Measurements from ENCODE around the gene FZD1.

DNA sequence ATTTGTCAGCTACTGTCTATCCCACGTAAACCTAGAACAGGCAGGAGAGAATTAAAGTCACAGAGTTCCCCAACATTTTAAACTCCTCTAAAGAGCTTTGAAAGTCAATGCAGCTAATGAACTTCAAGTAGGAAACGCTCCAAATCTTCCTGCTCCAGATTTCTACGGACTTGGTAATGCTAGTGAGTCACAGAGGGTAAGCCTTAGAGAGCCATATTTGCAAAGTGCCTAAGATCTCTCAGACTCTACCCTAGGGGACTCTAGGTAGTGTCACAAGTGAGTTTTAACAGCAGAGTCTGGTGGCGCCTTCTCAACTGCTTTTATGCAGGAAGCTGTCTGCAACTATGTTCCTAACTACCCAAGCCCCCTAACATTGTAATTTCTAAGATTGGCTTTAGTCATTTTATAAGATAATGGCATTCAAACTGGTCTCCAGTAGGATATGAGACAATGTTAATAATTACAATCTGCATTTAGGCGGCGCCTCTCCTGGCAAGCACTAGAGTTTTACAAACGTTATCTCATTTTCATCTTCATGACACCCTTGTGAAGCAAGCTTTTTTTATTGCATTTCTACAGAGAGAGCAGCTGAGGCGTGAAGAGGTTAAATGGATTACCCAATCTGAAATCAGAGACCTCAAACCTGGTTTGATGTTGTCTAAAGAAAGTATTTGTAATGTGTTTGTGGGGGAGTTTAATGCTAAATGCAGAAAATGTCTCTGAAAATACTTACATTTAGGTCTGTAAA lies 22.0 kb upstream of the FZD1 start:
- no peak for TF ChIP-seq CTCF (IDR thresholded peaks at IDR 0.05; ENCODE audit: low read depth, low read length)
- no peak for TF ChIP-seq EZH2phosphoT487 (IDR thresholded peaks at IDR 0.05; ENCODE audit: low read depth)
